Measurements from ENCODE around the gene BMP10. TPM values are rescaled to one million over a fixed set of nuclear protein-coding genes. Genes with fewer than 3 reads are reported as not detected.

Gene BMP10
- polyA plus RNA-seq, 1 donor (not counting 4 experiments of a cell fraction or from before 2014, with no cell fraction given) = 0.05 TPM

GRCh38 chr2:68825866-68826265 is 45.3 kb downstream of the BMP10 start:
- no peak overlapping the region for H2AFZ ChIP-seq (ENCODE audit: control insufficient read depth, low read length)
- H3K4me2 ChIP-seq (ENCODE audit: control insufficient read depth, extremely low read depth, insufficient read depth, low read depth, low read length) = no peak overlapping the region
- dilution Hi-C loops (cut with MboI; ENCODE audit: extremely low pct_ligation_motif_present, low sequenced_read_pairs) = no loop called here
- TF ChIP-seq EZH2 (IDR thresholded peaks at IDR 0.05; ENCODE audit: low read length) (no peak), CTCF (optimal IDR thresholded peaks at IDR 0.05 in 1 of 3, IDR thresholded peaks at IDR 0.05 in 1 of 3, conservative IDR thresholded peaks at IDR 0.05 in 1 of 3; ENCODE audit: extremely low read depth in 1 of 3, insufficient read depth in 2 of 3, low read length in 3 of 3) (no peak)
- H4K20me1 ChIP-seq (ENCODE audit: control insufficient read depth, extremely low read depth, insufficient read depth, low read length) = no peaks in the 10 kb centered on the region
- H3K4me3 ChIP-seq (ENCODE audit: control insufficient read depth in 2 of 3, extremely low read depth in 1 of 3, insufficient read depth in 2 of 3, low read depth in 1 of 3, low read length in 3 of 3) = no peak overlapping the region
- peaks cover 2% of the 10 kb centered on the region for H3K9me1 ChIP-seq (ENCODE audit: control insufficient read depth, extremely low read depth, insufficient read depth, low read length)
- DNase-seq (ENCODE audit: low read depth, low spot score) (no peak), FAIRE-seq (no peak)
- H3K9me3 ChIP-seq (ENCODE audit: control insufficient read depth, low read depth, low read length) = no peaks in the 10 kb centered on the region
- peaks cover 29% of the 10 kb centered on the region for H3K4me1 ChIP-seq (ENCODE audit: control insufficient read depth, extremely low read depth, insufficient read depth, low read length)
- no peaks in the 10 kb centered on the region for H3K79me2 ChIP-seq (ENCODE audit: control insufficient read depth, insufficient read depth, low read length)
- H3K36me3 ChIP-seq (ENCODE audit: control insufficient read depth in 2 of 2, extremely low read depth in 1 of 2, insufficient read depth in 2 of 2, low read length in 2 of 2) = peaks cover 7 to 20% of the 10 kb centered on the region in 2 experiments
- no peaks in the 10 kb centered on the region for H3K27me3 ChIP-seq (ENCODE audit: control insufficient read depth, extremely low read depth, insufficient read depth, low read length)
- no peak overlapping the region for H3K9ac ChIP-seq (ENCODE audit: control insufficient read depth, extremely low read depth, insufficient read depth, low read length)
- no peak overlapping the region for H3K27ac ChIP-seq (ENCODE audit: control insufficient read depth, insufficient read depth, low read length)

- H3K9ac ChIP-seq (ENCODE audit: control insufficient read depth, extremely low read depth, insufficient read depth, low read length) = no peak overlapping the region
- peaks cover 2% of the 10 kb centered on the region for H3K9me1 ChIP-seq (ENCODE audit: control insufficient read depth, extremely low read depth, insufficient read depth, low read length)
- H4K20me1 ChIP-seq (ENCODE audit: control insufficient read depth, extremely low read depth, insufficient read depth, low read length) = no peaks in the 10 kb centered on the region
- TF ChIP-seq EZH2 (IDR thresholded peaks at IDR 0.05; ENCODE audit: low read length) = no peak
- no peak overlapping the region for H2AFZ ChIP-seq (ENCODE audit: control insufficient read depth, low read length)
- DNase-seq (ENCODE audit: low read depth, low spot score) (no peak), FAIRE-seq (peak; percentile 51)
- dilution Hi-C loops (cut with MboI; ENCODE audit: extremely low pct_ligation_motif_present, low sequenced_read_pairs) = no loop called here
- no peaks in the 10 kb centered on the region for H3K27me3 ChIP-seq (ENCODE audit: control insufficient read depth, extremely low read depth, insufficient read depth, low read length)
- H3K27ac ChIP-seq (ENCODE audit: control insufficient read depth, insufficient read depth, low read length) = peak overlapping the region; percentile 11
- H3K4me2 ChIP-seq (ENCODE audit: control insufficient read depth, extremely low read depth, insufficient read depth, low read depth, low read length) = peak overlapping the region; percentile 40
- peaks cover 29% of the 10 kb centered on the region for H3K4me1 ChIP-seq (ENCODE audit: control insufficient read depth, extremely low read depth, insufficient read depth, low read length)
- H3K4me3 ChIP-seq (ENCODE audit: control insufficient read depth in 2 of 3, extremely low read depth in 1 of 3, insufficient read depth in 2 of 3, low read depth in 1 of 3, low read length in 3 of 3) = no peak overlapping the region
- peaks cover 8 to 21% of the 10 kb centered on the region in 2 experiments for H3K36me3 ChIP-seq (ENCODE audit: control insufficient read depth in 2 of 2, extremely low read depth in 1 of 2, insufficient read depth in 2 of 2, low read length in 2 of 2)
- H3K79me2 ChIP-seq (ENCODE audit: control insufficient read depth, insufficient read depth, low read length) = no peaks in the 10 kb centered on the region
- no peaks in the 10 kb centered on the region for H3K9me3 ChIP-seq (ENCODE audit: control insufficient read depth, low read depth, low read length)
Measured at GRCh38 chr2:68824831-68825230, 46.4 kb downstream of the BMP10 start.
